Neural progenitor cell (in vitro differentiated cells): ENCODE results near the gene SLC12A7. TPM values are rescaled to one million over a fixed set of nuclear protein-coding genes. Genes with fewer than 3 reads are reported as not detected.

Experiments
- DNase-seq: peaks from one replicate; pipeline ENCODE4 v3.0.0-alpha.2; 2016; ENCODE audit warnings: low spot score
- H2AFZ ChIP-seq: fragments of 200-600 bp; sonication (generic); replicated peaks from 2 replicates; pipeline ENCODE4 v1.6.1; 2016; ENCODE audit warnings: antibody characterized with exemption
- H3F3A ChIP-seq: fragments of 200-600 bp; sonication (generic); 2 replicates; pipeline ENCODE4 v1.6.1; 2016; ENCODE audit warnings: antibody characterized with exemption, low read depth
- H3K27ac ChIP-seq: fragments of 200-600 bp; sonication (generic); 2 replicates; pipeline ENCODE4 v1.5.1; 2016; ENCODE audit warnings: mild to moderate bottlenecking
- H3K27me3 ChIP-seq: fragments of 200-600 bp; sonication (generic); 2 replicates; pipeline ENCODE4 v1.6.1; 2016; ENCODE audit warnings: mild to moderate bottlenecking, moderate library complexity
- H3K36me3 ChIP-seq: fragments of 200-600 bp; sonication (generic); 2 replicates; pipeline ENCODE4 v1.5.1; 2016
- H3K4me1 ChIP-seq: fragments of 200-600 bp; sonication (generic); 2 replicates; pipeline ENCODE4 v1.6.1; 2016; ENCODE audit warnings: mixed run types
- H3K4me2 ChIP-seq: fragments of 200-600 bp; sonication (generic); 2 replicates; pipeline ENCODE4 v1.6.1; 2016
- H3K4me3 ChIP-seq: fragments of 200-600 bp; sonication (generic); 2 replicates; pipeline ENCODE4 v1.5.1; 2016
- H3K79me2 ChIP-seq: fragments of 200-600 bp; sonication (generic); 2 replicates; pipeline ENCODE4 v1.6.1; 2016; ENCODE audit warnings: low read depth
- H3K9ac ChIP-seq: fragments of 200-600 bp; sonication (generic); 2 replicates; pipeline ENCODE4 v1.6.1; 2016
- H3K9me3 ChIP-seq: fragments of 200-600 bp; sonication (generic); 2 replicates; pipeline ENCODE4 v1.5.1; 2016; ENCODE audit warnings: low read depth
- H4K20me1 ChIP-seq: fragments of 200-600 bp; sonication (generic); 2 replicates; pipeline ENCODE4 v1.6.1; 2016; ENCODE audit warnings: low read depth
- H3K27ac Mint-ChIP-seq: 3 replicates; pipeline ENCODE4 v1.8.0; 2021; ENCODE audit warnings: mixed read lengths
- H3K27me3 Mint-ChIP-seq: 2 replicates; pipeline ENCODE4 v1.8.0; 2022; ENCODE audit warnings: low read depth, mild to moderate bottlenecking, inconsistent platforms, moderate library complexity, mixed read lengths; ENCODE audit not compliant: insufficient read depth
- H3K36me3 Mint-ChIP-seq: 3 replicates; pipeline ENCODE4 v1.8.0; 2021; ENCODE audit warnings: mixed read lengths
- H3K4me1 Mint-ChIP-seq: 3 replicates; pipeline ENCODE4 v1.8.0; 2021; ENCODE audit warnings: mixed read lengths
- H3K4me3 Mint-ChIP-seq: 3 replicates; pipeline ENCODE4 v1.8.0; 2021; ENCODE audit warnings: mild to moderate bottlenecking, moderate library complexity, mixed read lengths
- H3K9me3 Mint-ChIP-seq: 3 replicates; pipeline ENCODE4 v1.8.0; 2020; ENCODE audit warnings: mixed read lengths
- EZH2 ChIP-seq: fragments of 200-600 bp; sonication (generic); IDR thresholded peaks from 2 replicates; pipeline ENCODE4 v1.6.1; 2017; ENCODE audit warnings: antibody characterized with exemption, mild to moderate bottlenecking, moderate library complexity
- EZH2phosphoT487 ChIP-seq: fragments of 200-600 bp; sonication (generic); IDR thresholded peaks from 2 replicates; pipeline ENCODE4 v1.6.1; 2017; ENCODE audit warnings: antibody characterized with exemption
- total RNA-seq: library from RNA; depleted of rRNA; stranded (reverse); fragments of >200 nt; gene quantifications from 2 replicates; pipeline ENCODE4 v1.2.3, GENCODE V29; 2015; ENCODE audit warnings: low replicate concordance
- TF ChIP-seq, protein P1 (sequence below): fragments of 200-600 bp; sonication (generic); IDR thresholded peaks from 2 replicates; pipeline ENCODE4 v1.5.1; 2017; ENCODE audit warnings: antibody characterized with exemption, mild to moderate bottlenecking

SLC12A7 gene
- total RNA-seq, 1 donor from 2014 or later = 7.5 TPM

GRCh38 chr5:1118738-1119137 is 6.9 kb upstream of the SLC12A7 start:
- no peak for DNase-seq
- Histone ChIP-seq H3F3A (no peaks in the 10 kb centered on the region), H2AFZ (no peak overlapping the region), H3K79me2 (no peaks in the 10 kb centered on the region), H3K4me2 (no peak overlapping the region), H3K27ac (no peak overlapping the region), H3K27me3 (no peaks in the 10 kb centered on the region), H3K36me3 (no peaks in the 10 kb centered on the region), H3K4me3 (no peak overlapping the region), H3K4me1 (peaks cover 17% of the 10 kb centered on the region), H3K9me3 (no peaks in the 10 kb centered on the region), H4K20me1 (no peaks in the 10 kb centered on the region), H3K9ac (no peak overlapping the region)
- Mint-ChIP-seq H3K27ac (no peak overlapping the region), H3K4me1 (peaks cover 10% of the 10 kb centered on the region), H3K27me3 (peaks cover 6% of the 10 kb centered on the region), H3K4me3 (no peak overlapping the region), H3K9me3 (no peaks in the 10 kb centered on the region), H3K36me3 (no peaks in the 10 kb centered on the region)
- TF ChIP-seq, protein P1, sequence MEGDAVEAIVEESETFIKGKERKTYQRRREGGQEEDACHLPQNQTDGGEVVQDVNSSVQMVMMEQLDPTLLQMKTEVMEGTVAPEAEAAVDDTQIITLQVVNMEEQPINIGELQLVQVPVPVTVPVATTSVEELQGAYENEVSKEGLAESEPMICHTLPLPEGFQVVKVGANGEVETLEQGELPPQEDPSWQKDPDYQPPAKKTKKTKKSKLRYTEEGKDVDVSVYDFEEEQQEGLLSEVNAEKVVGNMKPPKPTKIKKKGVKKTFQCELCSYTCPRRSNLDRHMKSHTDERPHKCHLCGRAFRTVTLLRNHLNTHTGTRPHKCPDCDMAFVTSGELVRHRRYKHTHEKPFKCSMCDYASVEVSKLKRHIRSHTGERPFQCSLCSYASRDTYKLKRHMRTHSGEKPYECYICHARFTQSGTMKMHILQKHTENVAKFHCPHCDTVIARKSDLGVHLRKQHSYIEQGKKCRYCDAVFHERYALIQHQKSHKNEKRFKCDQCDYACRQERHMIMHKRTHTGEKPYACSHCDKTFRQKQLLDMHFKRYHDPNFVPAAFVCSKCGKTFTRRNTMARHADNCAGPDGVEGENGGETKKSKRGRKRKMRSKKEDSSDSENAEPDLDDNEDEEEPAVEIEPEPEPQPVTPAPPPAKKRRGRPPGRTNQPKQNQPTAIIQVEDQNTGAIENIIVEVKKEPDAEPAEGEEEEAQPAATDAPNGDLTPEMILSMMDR = no peak
- TF ChIP-seq EZH2phosphoT487 = no peak
- TF ChIP-seq EZH2 = no peak

DNA sequence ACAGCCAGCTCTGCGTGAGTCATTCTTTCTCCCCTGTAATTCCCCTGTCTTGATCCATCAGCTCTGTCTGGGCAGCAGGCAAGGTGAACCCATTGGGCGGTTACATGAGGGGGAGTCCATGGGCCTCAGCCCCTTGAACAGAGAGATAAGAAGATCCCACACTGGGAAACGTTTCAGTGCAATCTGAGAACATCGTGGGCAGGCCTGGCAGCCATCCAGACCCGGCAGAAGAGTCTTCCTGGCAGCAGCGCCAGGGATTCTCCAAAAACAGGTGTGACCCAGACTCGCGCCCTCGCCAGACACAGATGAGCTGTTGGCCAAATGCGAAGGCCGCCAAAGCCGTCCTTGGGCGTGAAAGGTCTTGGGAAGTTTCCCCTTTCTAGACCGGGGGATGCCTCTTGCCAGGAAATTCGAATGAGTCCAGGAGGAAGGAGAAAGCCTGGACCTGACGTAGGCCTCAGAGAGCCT is 6.4 kb upstream of the SLC12A7 start:
- H3F3A ChIP-seq = no peaks in the 10 kb centered on the region
- H3K4me1 Mint-ChIP-seq = peaks cover 10% of the 10 kb centered on the region
- no peaks in the 10 kb centered on the region for H3K36me3 Mint-ChIP-seq
- no peak for DNase-seq
- peaks cover 17% of the 10 kb centered on the region for H3K4me1 ChIP-seq
- H3K9ac ChIP-seq = no peak overlapping the region
- H3K4me3 ChIP-seq = no peak overlapping the region
- H2AFZ ChIP-seq = no peak overlapping the region
- no peaks in the 10 kb centered on the region for H3K79me2 ChIP-seq
- no peaks in the 10 kb centered on the region for H4K20me1 ChIP-seq
- no peak overlapping the region for H3K4me2 ChIP-seq
- H3K9me3 ChIP-seq = no peaks in the 10 kb centered on the region
- H3K36me3 ChIP-seq = no peaks in the 10 kb centered on the region
- no peaks in the 10 kb centered on the region for H3K9me3 Mint-ChIP-seq
- TF ChIP-seq EZH2 = no peak
- TF ChIP-seq, protein P1 = no peak
- TF ChIP-seq EZH2phosphoT487 = no peak
- H3K27me3 ChIP-seq = no peaks in the 10 kb centered on the region
- peak overlapping the region; percentile 74 for H3K27ac Mint-ChIP-seq
- H3K4me3 Mint-ChIP-seq = no peak overlapping the region
- peaks cover 6% of the 10 kb centered on the region for H3K27me3 Mint-ChIP-seq
- H3K27ac ChIP-seq = no peak overlapping the region

DNA sequence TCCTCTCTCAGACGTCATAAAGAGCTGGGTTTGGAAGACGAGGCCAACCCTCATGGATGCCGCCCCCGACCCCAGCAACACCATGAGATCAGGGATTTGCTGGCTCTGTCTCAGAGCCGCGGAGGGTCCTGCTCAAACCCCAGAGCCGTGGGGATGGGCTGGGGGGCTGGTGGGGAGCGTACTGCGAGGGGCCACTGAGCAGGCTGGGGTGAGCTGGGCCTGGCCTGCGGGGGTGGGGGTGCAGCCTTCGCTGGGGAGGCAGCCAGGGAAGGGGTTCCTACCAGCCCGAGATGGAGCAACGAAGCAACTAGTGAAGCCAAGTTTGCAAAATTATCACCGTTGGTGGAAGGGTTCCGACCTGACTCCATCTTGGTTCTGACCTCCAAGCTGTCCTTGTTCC is 5.1 kb upstream of the SLC12A7 start:
- H3K4me1 ChIP-seq = peaks cover 17% of the 10 kb centered on the region
- H3K27ac Mint-ChIP-seq = no peak overlapping the region
- H3K9ac ChIP-seq = no peak overlapping the region
- no peak overlapping the region for H3K4me3 Mint-ChIP-seq
- peaks cover 6% of the 10 kb centered on the region for H3K27me3 Mint-ChIP-seq
- H3K36me3 ChIP-seq = no peaks in the 10 kb centered on the region
- no peak for DNase-seq
- no peaks in the 10 kb centered on the region for H3K9me3 Mint-ChIP-seq
- no peaks in the 10 kb centered on the region for H3K79me2 ChIP-seq
- H3K4me2 ChIP-seq = no peak overlapping the region
- no peaks in the 10 kb centered on the region for H3K27me3 ChIP-seq
- H4K20me1 ChIP-seq = no peaks in the 10 kb centered on the region
- H2AFZ ChIP-seq = no peak overlapping the region
- H3K4me1 Mint-ChIP-seq = peaks cover 10% of the 10 kb centered on the region
- H3K4me3 ChIP-seq = no peak overlapping the region
- no peaks in the 10 kb centered on the region for H3K36me3 Mint-ChIP-seq
- no peak overlapping the region for H3K27ac ChIP-seq
- TF ChIP-seq EZH2phosphoT487 (no peak), EZH2 (no peak)
- TF ChIP-seq, protein P1 = no peak
- H3F3A ChIP-seq = no peaks in the 10 kb centered on the region
- H3K9me3 ChIP-seq = no peaks in the 10 kb centered on the region
